Fibroblast of pulmonary artery (primary cell): Measurements from ENCODE around the gene FHIT.

ENCODE experiments used
- DNase-seq: peaks from one replicate; pipeline ENCODE4 v3.0.0-alpha.2; 2010; ENCODE audit warnings: low read depth
- H3K4me3 ChIP-seq: replicated peaks from 2 replicates; pipeline ENCODE4 v1.5.1; 2011; ENCODE audit warnings: low read depth, mild to moderate bottlenecking, control low read depth, low read length, moderate library complexity
- TF ChIP-seq, protein P1 (sequence below): IDR thresholded peaks from 2 replicates; pipeline ENCODE4 v1.5.1; 2011; ENCODE audit warnings: mild to moderate bottlenecking, control low read depth, low read length, inconsistent platforms; ENCODE audit errors: missing control alignments

Gene FHIT

GRCh38 chr3:59885101-59885500 is 1366.2 kb downstream of the FHIT start:
- H3K4me3 ChIP-seq, result no peak overlapping the region
- DNase-seq, result no peak

GRCh38 chr3:59884409-59884808 is 1366.8 kb downstream of the FHIT start:
- no peak overlapping the region for H3K4me3 ChIP-seq
- DNase-seq, result no peak
- TF ChIP-seq, protein P1, sequence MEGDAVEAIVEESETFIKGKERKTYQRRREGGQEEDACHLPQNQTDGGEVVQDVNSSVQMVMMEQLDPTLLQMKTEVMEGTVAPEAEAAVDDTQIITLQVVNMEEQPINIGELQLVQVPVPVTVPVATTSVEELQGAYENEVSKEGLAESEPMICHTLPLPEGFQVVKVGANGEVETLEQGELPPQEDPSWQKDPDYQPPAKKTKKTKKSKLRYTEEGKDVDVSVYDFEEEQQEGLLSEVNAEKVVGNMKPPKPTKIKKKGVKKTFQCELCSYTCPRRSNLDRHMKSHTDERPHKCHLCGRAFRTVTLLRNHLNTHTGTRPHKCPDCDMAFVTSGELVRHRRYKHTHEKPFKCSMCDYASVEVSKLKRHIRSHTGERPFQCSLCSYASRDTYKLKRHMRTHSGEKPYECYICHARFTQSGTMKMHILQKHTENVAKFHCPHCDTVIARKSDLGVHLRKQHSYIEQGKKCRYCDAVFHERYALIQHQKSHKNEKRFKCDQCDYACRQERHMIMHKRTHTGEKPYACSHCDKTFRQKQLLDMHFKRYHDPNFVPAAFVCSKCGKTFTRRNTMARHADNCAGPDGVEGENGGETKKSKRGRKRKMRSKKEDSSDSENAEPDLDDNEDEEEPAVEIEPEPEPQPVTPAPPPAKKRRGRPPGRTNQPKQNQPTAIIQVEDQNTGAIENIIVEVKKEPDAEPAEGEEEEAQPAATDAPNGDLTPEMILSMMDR, result no peak

More at GRCh38 chr3:59885101-59885500, 1366.2 kb downstream of the FHIT start:
- TF ChIP-seq, protein P1, result no peak

- TF ChIP-seq, protein P1, result no peak
- DNase-seq, result no peak
- H3K4me3 ChIP-seq, result no peak overlapping the region
Measured at GRCh38 chr3:59882746-59883145, 1368.5 kb downstream of the FHIT start.

DNA sequence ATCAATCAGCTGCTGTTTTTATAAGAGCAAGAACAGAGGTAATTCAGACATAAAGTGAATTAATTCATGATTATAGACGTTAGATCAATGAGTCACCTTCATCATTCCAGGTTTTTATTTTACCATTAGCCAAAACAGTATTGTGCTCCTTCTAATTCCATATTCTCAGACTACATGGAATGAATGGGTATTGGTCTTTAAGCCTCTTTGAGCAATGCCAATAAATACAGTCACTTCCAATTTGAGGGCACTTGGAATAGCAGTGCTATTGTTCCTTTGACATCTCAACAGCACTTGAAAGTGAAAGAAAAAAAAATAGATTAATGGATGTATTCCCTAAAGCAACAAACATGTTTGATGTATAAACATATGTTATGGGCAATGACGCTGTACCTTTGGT is 1370.5 kb downstream of the FHIT start:
- H3K4me3 ChIP-seq, result no peak overlapping the region
- no peak for DNase-seq
- TF ChIP-seq, protein P1, result no peak

DNA sequence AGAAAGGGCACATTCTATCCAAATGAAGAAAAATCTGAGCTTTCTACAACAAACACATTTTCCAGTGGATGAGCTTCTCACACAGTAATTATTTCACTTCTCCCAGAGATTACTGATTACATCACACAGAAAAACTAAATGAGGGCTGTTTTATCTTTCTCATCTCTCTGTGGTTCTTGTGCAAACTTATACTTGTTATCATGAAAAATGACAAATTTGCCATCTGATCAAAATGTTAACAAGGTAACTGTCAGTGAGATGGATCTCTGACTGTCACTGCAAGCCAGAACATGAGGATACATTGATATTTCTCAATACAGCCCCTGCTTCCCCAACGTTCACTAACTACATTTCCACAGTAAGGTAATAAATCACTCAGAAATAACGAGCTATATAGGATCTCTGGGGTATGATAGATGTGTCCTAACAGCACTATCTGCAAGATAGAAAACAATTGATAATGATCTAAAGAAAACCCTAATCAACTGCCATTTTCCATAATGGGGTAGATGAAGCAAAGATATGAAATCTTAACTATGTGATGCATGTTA is 1372.1 kb downstream of the FHIT start:
- TF ChIP-seq, protein P1, result no peak
- DNase-seq, result no peak
- H3K4me3 ChIP-seq, result no peak overlapping the region

DNA sequence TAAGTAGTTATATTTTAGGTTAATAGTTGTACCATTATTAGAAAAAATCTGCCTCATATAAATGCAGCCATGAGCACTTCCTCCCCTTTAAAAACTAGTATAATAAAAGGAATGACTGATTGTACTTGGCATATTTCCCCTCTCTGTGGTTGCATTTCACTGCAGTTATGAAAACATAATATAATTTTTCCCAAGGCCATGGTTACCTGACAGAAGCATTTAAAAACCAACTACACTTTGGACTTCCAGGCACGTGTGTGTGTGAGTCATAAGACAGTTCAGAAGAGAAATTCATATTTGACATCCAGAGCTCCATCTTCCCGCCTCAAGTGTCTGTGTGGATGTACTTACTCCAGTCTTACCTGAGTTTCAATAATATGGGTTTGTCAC is 1373.2 kb downstream of the FHIT start:
- H3K4me3 ChIP-seq, result no peak overlapping the region
- TF ChIP-seq, protein P1, result no peak
- no peak for DNase-seq
